ENCODE results near the gene SCPEP1.

The SCPEP1 gene

DNA sequence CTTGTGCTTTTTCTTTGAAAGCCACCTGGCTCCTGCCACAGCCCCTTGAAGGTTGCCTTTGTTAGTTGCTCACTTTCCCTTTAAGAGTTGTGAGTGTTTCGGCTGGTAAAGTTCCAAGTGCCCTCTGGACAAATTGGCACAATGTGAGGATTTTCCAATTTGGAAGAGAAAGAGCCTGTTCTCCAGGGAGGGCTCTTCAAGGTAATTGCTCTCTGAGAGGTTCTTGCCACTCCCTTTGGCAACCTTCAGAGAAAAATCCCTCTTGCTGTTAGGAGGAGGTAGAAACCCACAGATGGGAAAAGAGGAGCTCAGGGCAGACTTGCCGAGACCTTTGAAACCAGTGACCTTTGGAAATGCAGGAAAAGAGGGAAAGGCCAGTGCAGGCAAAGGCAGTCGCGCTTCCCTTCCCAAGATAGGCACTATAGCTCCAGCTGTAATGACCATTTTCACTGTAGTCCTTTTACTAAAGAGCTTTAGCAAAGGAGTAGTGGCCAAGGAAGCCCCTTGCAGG, 58.1 kb downstream of the SCPEP1 start:
- Histone ChIP-seq H3K27me3 (no peaks in the 10 kb centered on the region), H3K4me3 (no peak overlapping the region), H3K27ac (no peak overlapping the region), H3K9me3 (replicated peaks in 1 of 11) (peaks cover 0 to under 1% (median 0%) of the 10 kb centered on the region in 11 experiments; a peak in 2 of 22 replicates), H4K20me1 (no peaks in the 10 kb centered on the region), H3K4me1 (peaks cover 0 to 14% (median 0%) of the 10 kb centered on the region in 10 experiments; a peak in 7 of 20 replicates), H3K9ac (no peak overlapping the region), H3K36me3 (no peaks in the 10 kb centered on the region), H3K4me2 (no peak overlapping the region)
- no peak for TF ChIP-seq Cebpa-rat (IDR thresholded peaks at IDR 0.05)

DNA sequence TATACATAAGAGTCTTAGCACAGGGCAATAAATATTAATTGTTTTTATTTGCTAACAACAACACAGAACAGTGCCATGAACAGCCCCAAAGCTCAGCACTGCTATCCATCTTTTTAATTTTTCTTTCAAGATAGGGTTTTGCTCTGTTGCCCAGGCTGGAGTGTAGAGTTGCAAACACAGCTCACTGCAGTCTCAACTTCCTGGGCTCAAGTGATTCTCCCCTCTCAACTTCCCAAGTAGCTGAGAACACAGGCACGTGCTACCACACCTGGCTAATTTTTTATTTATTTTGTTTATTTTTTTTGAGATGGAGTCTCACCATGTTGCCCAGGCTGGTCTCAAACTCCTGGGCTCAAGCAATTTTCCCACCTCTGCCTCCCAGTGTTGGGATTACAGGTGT, 59.5 kb downstream of the SCPEP1 start:
- no peak overlapping the region for H3K4me3 ChIP-seq
- no peaks in the 10 kb centered on the region for H3K27me3 ChIP-seq
- H3K4me2 ChIP-seq: no peak overlapping the region
- H3K36me3 ChIP-seq: no peaks in the 10 kb centered on the region
- H3K9me3 ChIP-seq (replicated peaks in 1 of 11): no peaks in the 10 kb centered on the region
- no peak for TF ChIP-seq Cebpa-rat (IDR thresholded peaks at IDR 0.05)
- H4K20me1 ChIP-seq: no peaks in the 10 kb centered on the region
- H3K4me1 ChIP-seq: peaks cover 0 to 13% (median 0%) of the 10 kb centered on the region in 10 experiments; a peak in 7 of 20 replicates
- H3K27ac ChIP-seq: no peak overlapping the region
- H3K9ac ChIP-seq: no peak overlapping the region

DNA sequence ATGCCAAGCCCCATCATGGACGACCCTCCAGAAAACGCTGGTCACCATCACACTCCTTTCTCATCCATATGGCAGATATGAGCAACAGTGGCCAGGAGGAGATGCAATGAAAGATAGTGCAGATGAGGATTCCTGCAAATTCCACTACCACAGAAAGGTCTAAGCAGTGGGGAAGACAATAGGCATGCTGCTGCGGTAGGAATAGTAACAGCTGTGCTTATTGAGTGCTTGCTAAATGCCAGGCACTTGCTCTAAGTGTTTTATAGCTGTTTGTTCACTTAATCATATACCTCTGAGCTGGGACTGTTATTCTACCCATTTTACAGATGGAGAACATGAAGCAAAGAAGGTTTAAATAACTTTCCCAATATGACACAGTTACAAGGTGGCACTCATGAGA, 60.6 kb downstream of the SCPEP1 start:
- Histone ChIP-seq H3K36me3 (no peaks in the 10 kb centered on the region), H3K27ac (no peak overlapping the region), H3K9ac (no peak overlapping the region), H4K20me1 (no peaks in the 10 kb centered on the region), H3K4me3 (no peak overlapping the region), H3K9me3 (replicated peaks in 1 of 11) (peaks cover 0 to 3% (median 0%) of the 10 kb centered on the region in 11 experiments; a peak in 1 of 22 replicates), H3K4me1 (peaks cover 0 to 3% (median 0%) of the 10 kb centered on the region in 10 experiments; a peak in 6 of 20 replicates), H3K4me2 (no peak overlapping the region), H3K27me3 (peaks cover 0 to 5% (median 3%) of the 10 kb centered on the region in 11 experiments; a peak in 11 of 22 replicates)
- no peak for TF ChIP-seq Cebpa-rat (IDR thresholded peaks at IDR 0.05)

DNA sequence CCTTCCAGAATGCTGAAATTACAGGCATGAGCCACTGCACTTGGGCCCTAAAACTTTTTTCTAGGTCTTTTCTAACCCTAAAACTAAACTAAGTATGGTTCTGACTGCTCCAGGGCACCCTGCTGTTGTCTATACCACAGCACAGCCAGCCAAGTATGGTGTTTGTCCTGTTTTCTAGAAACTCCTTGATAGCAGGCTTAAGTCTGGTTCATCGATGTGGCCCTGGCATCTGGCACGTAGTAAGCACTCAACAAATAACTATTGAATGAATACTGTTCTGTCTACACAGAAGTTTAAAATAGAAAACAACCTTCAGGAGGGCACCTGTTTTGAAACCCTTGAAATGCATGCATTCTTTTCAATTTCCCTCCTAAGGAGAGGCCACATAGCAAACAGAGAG, 62.6 kb downstream of the SCPEP1 start:
- Histone ChIP-seq H3K27ac (no peak overlapping the region), H3K9me3 (replicated peaks in 1 of 11) (peaks cover 0 to 5% (median 0%) of the 10 kb centered on the region in 11 experiments; a peak in 3 of 22 replicates), H3K36me3 (no peaks in the 10 kb centered on the region), H4K20me1 (no peaks in the 10 kb centered on the region), H3K4me3 (no peak overlapping the region), H3K4me2 (no peak overlapping the region), H3K4me1 (peaks cover 0 to 6% (median 3%) of the 10 kb centered on the region in 10 experiments; a peak in 17 of 20 replicates), H3K27me3 (peaks cover 17 to 25% (median 24%) of the 10 kb centered on the region in 11 experiments), H3K9ac (no peak overlapping the region)
- no peak for TF ChIP-seq Cebpa-rat (IDR thresholded peaks at IDR 0.05)

DNA sequence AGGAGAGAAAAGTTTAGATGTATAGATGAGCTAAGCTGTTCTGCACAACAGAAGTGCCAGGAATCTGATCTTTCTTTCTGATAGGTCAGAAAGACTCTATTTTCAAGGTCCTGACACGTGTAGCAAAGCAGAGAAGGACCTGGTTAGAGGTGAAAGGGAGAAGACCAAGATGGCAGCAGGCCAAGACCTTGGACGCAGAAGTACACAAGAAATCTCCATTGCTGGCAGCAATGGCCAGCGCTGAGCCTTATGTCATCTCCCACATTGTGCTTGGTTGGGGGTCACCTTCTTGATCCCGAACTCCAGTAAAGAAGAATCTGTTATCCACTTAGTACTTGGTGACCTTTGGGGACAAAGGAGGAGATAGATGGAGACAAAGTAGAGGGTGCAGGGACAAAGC, 65.3 kb downstream of the SCPEP1 start:
- no peak overlapping the region for H3K4me2 ChIP-seq
- H4K20me1 ChIP-seq: peaks cover 0 to 4% (median 0%) of the 10 kb centered on the region in 11 experiments; a peak in 2 of 22 replicates
- H3K27me3 ChIP-seq: peaks cover 43 to 52% (median 51%) of the 10 kb centered on the region in 11 experiments
- no peak for TF ChIP-seq Cebpa-rat (IDR thresholded peaks at IDR 0.05)
- peaks cover 0 to 5% (median 0%) of the 10 kb centered on the region in 11 experiments; a peak in 4 of 22 replicates for H3K9me3 ChIP-seq (replicated peaks in 1 of 11)
- no peak overlapping the region for H3K27ac ChIP-seq
- peaks cover 14 to 25% (median 15%) of the 10 kb centered on the region in 10 experiments for H3K4me1 ChIP-seq
- no peak overlapping the region for H3K9ac ChIP-seq
- H3K36me3 ChIP-seq: no peaks in the 10 kb centered on the region
- no peak overlapping the region for H3K4me3 ChIP-seq

DNA sequence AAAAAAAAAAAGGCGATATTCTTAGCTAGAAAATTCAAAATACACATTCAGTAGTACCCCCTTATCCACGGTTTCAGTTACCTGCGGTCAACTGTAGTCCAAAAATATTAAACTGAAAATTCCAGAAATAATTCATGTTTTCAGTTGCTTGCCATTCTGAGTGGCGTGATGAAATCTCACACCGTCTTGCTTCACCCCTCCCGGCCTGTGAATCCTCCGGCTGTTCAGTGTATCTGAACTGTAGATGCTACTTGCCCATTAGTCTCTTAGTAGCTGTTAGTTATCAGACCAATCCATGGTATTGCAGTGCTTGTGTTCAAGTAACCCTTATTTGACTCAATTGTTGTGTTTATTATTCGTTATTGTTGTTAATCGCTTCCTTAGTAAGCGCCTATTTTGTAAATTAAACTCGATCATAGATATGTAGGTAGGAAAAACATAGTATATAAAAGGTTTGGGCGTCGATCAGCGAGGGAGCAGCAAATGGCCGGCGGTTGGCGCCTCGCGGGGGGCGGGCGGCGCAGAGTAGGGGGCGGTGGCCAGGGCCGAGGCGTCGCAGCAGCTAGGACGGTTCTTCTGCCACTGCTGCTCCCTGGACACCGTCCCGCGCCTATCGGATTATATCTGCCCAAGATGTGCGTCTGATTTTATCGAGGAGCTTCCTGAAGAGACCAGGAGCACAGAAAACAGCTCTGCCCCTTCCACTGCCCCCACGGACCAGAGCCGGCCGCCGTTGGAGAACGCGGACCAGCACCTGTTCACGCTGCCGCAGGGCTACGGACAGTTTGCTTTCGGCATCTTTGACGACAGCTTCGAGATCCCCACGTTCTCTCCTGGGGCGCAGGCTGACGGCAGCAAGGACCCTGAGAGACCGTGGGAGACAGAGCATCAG, 67.3 kb downstream of the SCPEP1 start:
- H3K4me1 ChIP-seq: peaks cover 14 to 25% (median 15%) of the 10 kb centered on the region in 10 experiments
- H3K36me3 ChIP-seq: no peaks in the 10 kb centered on the region
- peak overlapping the region; percentile 66 to 96 (median 86) for H3K4me2 ChIP-seq
- H3K4me3 ChIP-seq: peak overlapping the region; percentile 46 to 64 (median 52)
- H3K9me3 ChIP-seq (replicated peaks in 1 of 11): peaks cover 0 to 5% (median 0%) of the 10 kb centered on the region in 11 experiments; a peak in 4 of 22 replicates
- peak overlapping the region in 6 of 11 experiments; percentile 14 to 70 (median 34); a peak in 7 of 22 replicates for H3K9ac ChIP-seq
- peaks cover 0 to 4% (median 0%) of the 10 kb centered on the region in 11 experiments; a peak in 2 of 22 replicates for H4K20me1 ChIP-seq
- H3K27ac ChIP-seq: peak overlapping the region in 2 of 11 experiments; percentile 59 to 62; a peak in 2 of 22 replicates
- peaks cover 43 to 55% (median 53%) of the 10 kb centered on the region in 11 experiments for H3K27me3 ChIP-seq
- no peak for TF ChIP-seq Cebpa-rat (IDR thresholded peaks at IDR 0.05)

DNA sequence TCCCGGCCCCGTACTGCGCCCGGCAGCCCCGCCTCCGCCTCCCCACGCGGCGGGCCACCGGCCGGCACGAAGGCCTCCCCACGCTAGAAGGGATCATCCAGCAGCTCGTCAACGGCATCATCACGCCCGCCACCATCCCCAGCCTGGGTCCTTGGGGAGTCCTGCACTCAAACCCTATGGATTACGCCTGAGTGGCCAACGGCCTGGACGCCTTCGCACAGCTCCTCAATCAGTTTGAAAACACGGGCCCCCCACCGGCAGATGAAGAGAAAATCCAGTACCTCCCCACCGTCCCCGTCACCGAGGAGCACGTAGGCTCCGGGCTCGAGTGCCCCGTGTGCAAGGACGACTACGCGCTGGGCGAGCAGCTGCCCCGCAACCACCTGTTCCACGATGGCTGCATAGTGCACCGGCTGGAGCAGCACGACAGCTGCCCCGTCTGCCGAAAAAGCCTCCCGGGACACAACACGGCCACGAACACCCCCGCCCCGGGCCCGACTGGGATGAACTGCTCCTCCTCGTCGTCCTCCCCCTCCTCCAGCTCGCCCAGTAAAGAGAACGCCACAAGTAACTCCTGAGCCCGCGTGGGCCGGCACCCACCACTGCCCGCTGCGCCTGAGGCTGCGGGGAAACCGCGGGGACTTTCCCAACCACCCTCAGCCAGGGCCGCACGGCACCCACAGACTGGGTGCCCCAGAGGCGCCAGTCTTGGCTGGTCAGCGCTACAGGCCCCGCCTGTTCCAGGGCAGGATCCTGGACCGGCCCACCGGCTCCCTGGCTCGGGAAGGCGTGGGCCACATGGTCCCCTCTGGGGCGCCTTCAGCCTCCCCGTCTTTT, 68.2 kb downstream of the SCPEP1 start:
- H4K20me1 ChIP-seq: peaks cover 0 to 4% (median 0%) of the 10 kb centered on the region in 11 experiments; a peak in 2 of 22 replicates
- peak overlapping the region in 2 of 11 experiments; percentile 59 to 62; a peak in 3 of 22 replicates for H3K27ac ChIP-seq
- no peaks in the 10 kb centered on the region for H3K36me3 ChIP-seq
- peaks cover 0 to 5% (median 0%) of the 10 kb centered on the region in 11 experiments; a peak in 4 of 22 replicates for H3K9me3 ChIP-seq (replicated peaks in 1 of 11)
- peak overlapping the region; percentile 46 to 64 (median 52) for H3K4me3 ChIP-seq
- H3K4me2 ChIP-seq: peak overlapping the region; percentile 66 to 96 (median 86)
- H3K9ac ChIP-seq: peak overlapping the region in 7 of 11 experiments; percentile 14 to 70 (median 35); a peak in 12 of 22 replicates
- H3K27me3 ChIP-seq: peaks cover 43 to 55% (median 53%) of the 10 kb centered on the region in 11 experiments
- TF ChIP-seq Cebpa-rat (IDR thresholded peaks at IDR 0.05): no peak
- peaks cover 14 to 25% (median 15%) of the 10 kb centered on the region in 10 experiments for H3K4me1 ChIP-seq

DNA sequence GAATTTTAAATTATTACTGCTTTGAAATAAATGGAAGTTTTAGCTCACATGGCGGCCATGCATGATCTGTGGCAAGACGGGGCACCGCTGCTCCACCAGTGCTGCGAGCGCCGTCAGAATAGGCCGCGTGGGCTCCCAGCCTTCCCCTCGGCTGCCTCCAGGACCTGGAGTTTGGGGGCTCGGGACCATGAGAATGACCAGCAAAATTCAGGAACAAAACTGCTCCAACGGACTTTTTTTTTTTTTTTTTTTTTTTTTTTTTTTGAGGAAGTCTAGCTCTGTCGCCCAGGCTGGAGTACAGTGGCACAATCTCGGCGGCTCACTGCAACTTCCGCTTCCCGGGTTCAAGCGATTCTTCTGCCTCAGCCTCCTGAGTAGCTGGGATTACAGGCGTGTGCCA, 68.8 kb downstream of the SCPEP1 start:
- Histone ChIP-seq H3K9me3 (replicated peaks in 1 of 11) (peaks cover 0 to 5% (median 0%) of the 10 kb centered on the region in 11 experiments; a peak in 4 of 22 replicates), H3K27me3 (peaks cover 43 to 55% (median 53%) of the 10 kb centered on the region in 11 experiments), H3K4me3 (peak overlapping the region; percentile 46 to 64 (median 52); a peak in 17 of 20 replicates), H3K4me2 (peak overlapping the region; percentile 66 to 96 (median 86)), H3K9ac (peak overlapping the region in 5 of 11 experiments; percentile 34 to 70 (median 60); a peak in 7 of 22 replicates), H3K4me1 (peaks cover 14 to 25% (median 15%) of the 10 kb centered on the region in 10 experiments), H3K36me3 (no peaks in the 10 kb centered on the region), H4K20me1 (peaks cover 0 to 4% (median 0%) of the 10 kb centered on the region in 11 experiments; a peak in 2 of 22 replicates), H3K27ac (peak overlapping the region in 2 of 11 experiments; percentile 59 to 62; a peak in 3 of 22 replicates)
- TF ChIP-seq Cebpa-rat (IDR thresholded peaks at IDR 0.05): no peak
